GM12878 (cell line): ENCODE results near the gene DDR1. TPM values are rescaled to one million over a fixed set of nuclear protein-coding genes. Genes with fewer than 3 reads are reported as not detected.
A peak's percentile ranks its signal among the peaks of the same experiment; 100 is the strongest.

ENCODE experiments used
- BHLHE40 ChIP-seq, 2 experiments: fragments of 450-650 bp in 1 of 2; IDR thresholded peaks; 2 replicates each; pipeline ENCODE4 v1.6.1; 2011 to 2017; ENCODE audit warnings: low read depth in 2 of 2, borderline replicate concordance in 1 of 2, improper control_type of control experiment in 1 of 2, low read length in 1 of 2, mild to moderate bottlenecking in 1 of 2
- CHD1 ChIP-seq: IDR thresholded peaks from 2 replicates; pipeline ENCODE4 v1.6.1; 2012; ENCODE audit warnings: low read depth, low read length, improper control_type of control experiment
- HDGF ChIP-seq: fragments of 450-650 bp; IDR thresholded peaks from 2 replicates; pipeline ENCODE4 v1.6.1; 2016; ENCODE audit warnings: antibody characterized with exemption
- KAT2A ChIP-seq: conservative IDR thresholded peaks from 2 replicates; pipeline ENCODE4 v1.6.1; 2011; ENCODE audit warnings: low read depth, low read length; ENCODE audit not compliant: control insufficient read depth
- NBN ChIP-seq: fragments of 450-650 bp; IDR thresholded peaks from 2 replicates; pipeline ENCODE4 v1.6.1; 2016
- PAX8 ChIP-seq: fragments of 450-650 bp; IDR thresholded peaks from 2 replicates; pipeline ENCODE4 v1.6.1; 2017; ENCODE audit warnings: mild to moderate bottlenecking, moderate library complexity
- RELA ChIP-seq: fragments of 450-650 bp; IDR thresholded peaks from 2 replicates; pipeline ENCODE4 v1.8.0; 2014; ENCODE audit warnings: borderline replicate concordance; ENCODE audit not compliant: partially characterized antibody
- SIN3A ChIP-seq: IDR thresholded peaks from 2 replicates; pipeline ENCODE4 v1.6.1; 2012; ENCODE audit warnings: low read depth, low read length, improper control_type of control experiment
- SMAD5 ChIP-seq: IDR thresholded peaks from 2 replicates; pipeline ENCODE4 v1.6.1; 2016; ENCODE audit warnings: antibody characterized with exemption, low read depth
- SMARCA5 ChIP-seq: fragments of 450-650 bp; IDR thresholded peaks from 2 replicates; pipeline ENCODE4 v1.6.1; 2017; ENCODE audit warnings: mild to moderate bottlenecking
- ZBED1 ChIP-seq: IDR thresholded peaks from 2 replicates; pipeline ENCODE4 v1.6.1; 2016; ENCODE audit warnings: borderline replicate concordance
- ZBTB40 ChIP-seq: fragments of 450-650 bp; IDR thresholded peaks from 2 replicates; pipeline ENCODE4 v1.6.1; 2016; ENCODE audit warnings: mild to moderate bottlenecking, moderate library complexity, borderline replicate concordance
- polyA plus RNA-seq, 11 experiments: library from polyadenylated mRNA; depleted of rRNA in 4 of 11; unstranded in 6 of 11; stranded (reverse) in 5 of 11; fragments of >200 nt; fragmentation: Nextera tagmentation in 4 of 11; fragmentation: Illumina TruSeq in 1 of 11; extraction: Ambion mirVana in 4 of 11; extraction: Trizol in 1 of 11; gene quantifications; 1 replicate in 1 of 11; 2 replicates in 10 of 11; pipeline versions ENCODE4 v1.2.1 to v1.2.3, GENCODE V29; 2011 to 2016; ENCODE audit warnings: inconsistent platforms in 2 of 11, missing spikeins in 2 of 11, low read depth in 1 of 11
- total RNA-seq, 4 experiments: library from RNA; depleted of rRNA in 3 of 4; stranded (reverse); fragments of >200 nt in 3 of 4; fragmentation: Illumina TruSeq in 1 of 4; extraction: Trizol in 1 of 4; gene quantifications; 2 replicates each; pipeline versions ENCODE4 v1.2.1 to v1.2.3, GENCODE V29; 2013 to 2021
- TF ChIP-seq, protein P1 (sequence below): IDR thresholded peaks from 2 replicates; pipeline ENCODE4 v1.6.1; 2011; ENCODE audit warnings: borderline replicate concordance, low read depth, mild to moderate bottlenecking, moderate library complexity, mixed read lengths, low read length; ENCODE audit not compliant: insufficient read depth; ENCODE audit errors: extremely low read length

The DDR1 gene
- total and polyA plus RNA-seq, 10 of the 15 experiments (the other 5 are each of a cell fraction or from before 2014, with no cell fraction given), result 1.1 to 39.0 (median 11.9) TPM

DNA sequence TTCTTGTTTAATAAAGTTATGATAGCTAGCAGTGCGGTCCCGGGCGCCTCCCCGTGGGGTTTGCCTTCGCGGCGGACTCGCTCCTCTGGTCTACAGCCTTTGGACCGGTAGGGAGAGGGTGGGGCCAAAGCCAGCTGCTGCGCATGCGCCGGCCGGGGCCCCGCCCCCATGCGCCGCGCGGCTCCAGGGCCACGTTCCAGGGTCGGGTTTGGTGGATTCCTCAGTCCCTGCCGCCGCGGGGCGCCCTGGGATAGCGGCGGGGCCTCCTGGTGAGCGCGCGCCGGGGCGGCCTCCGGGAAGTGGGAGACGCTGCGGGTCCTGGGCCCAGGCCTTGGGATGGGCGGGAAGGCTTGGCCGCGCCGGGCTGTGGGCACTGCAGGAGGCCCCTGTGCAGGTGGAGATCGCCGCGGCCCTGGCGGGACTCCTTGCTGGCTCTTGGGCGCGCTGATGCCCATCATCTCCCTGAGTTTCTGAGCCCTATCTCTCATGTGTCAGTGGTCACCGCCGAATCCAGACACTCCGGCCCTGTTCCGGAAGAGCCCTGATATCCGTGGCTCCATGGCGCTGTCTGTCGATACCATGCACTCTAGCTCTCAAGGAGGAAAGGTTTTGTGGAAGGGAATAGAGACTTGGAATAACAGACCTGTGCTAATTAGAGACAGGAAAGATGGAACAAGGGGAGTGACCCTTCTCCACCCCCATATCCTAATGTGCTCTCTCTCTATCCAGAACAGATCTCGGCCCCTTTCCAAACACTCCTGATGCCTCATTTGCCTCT, 29.9 kb downstream of the DDR1 start, which contains the start of gene VARS2 (continued):
- TF ChIP-seq KAT2A, result no peak
- TF ChIP-seq NBN, result no peak
- peak; percentile 78 for TF ChIP-seq ZBTB40
- no peak for TF ChIP-seq RELA
- TF ChIP-seq CHD1, result 0 out of 2 replicates have a peak, but pooled peaks have one; percentile 50
- TF ChIP-seq SIN3A, result no peak; the same call in 1 of the 2 replicates
- peak in 1 of 2 experiments; percentile 55; a peak in 2 of 4 replicates for TF ChIP-seq BHLHE40 (IDR thresholded peaks at IDR 0.05; ENCODE audit: borderline replicate concordance in 1 of 2, low read depth in 2 of 2, low read length in 1 of 2)
- TF ChIP-seq, protein P1, sequence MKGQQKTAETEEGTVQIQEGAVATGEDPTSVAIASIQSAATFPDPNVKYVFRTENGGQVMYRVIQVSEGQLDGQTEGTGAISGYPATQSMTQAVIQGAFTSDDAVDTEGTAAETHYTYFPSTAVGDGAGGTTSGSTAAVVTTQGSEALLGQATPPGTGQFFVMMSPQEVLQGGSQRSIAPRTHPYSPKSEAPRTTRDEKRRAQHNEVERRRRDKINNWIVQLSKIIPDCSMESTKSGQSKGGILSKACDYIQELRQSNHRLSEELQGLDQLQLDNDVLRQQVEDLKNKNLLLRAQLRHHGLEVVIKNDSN, result no peak
- TF ChIP-seq SMARCA5, result no peak
- TF ChIP-seq ZBED1, result no peak
- TF ChIP-seq SMAD5, result 0 out of 2 replicates have a peak, but pooled peaks have one; percentile 25
- TF ChIP-seq PAX8, result no peak
- TF ChIP-seq HDGF, result no peak
